GM13976 (cell line): ENCODE measurements around the gene GSAP.
"Not testable (repeated sequence)": the region's sequence is repeated elsewhere in the genome, so short reads cannot be mapped to it uniquely, and the experiment has no call there.

ENCODE experiments used
- DNase-seq: peaks from one replicate; pipeline ENCODE4 v3.0.0; 2012; ENCODE audit warnings: low spot score
- CTCF ChIP-seq: IDR thresholded peaks from 2 replicates; pipeline ENCODE4 v1.5.1; 2012; ENCODE audit warnings: borderline replicate concordance, mild to moderate bottlenecking; ENCODE audit not compliant: insufficient read depth; ENCODE audit errors: extremely low read depth, missing control alignments, control extremely low read depth
- in situ Hi-C: fragments of 300-500 bp; cut with MboI; formaldehyde crosslinking; loops from one replicate; pipeline ENCODE4 v1.12.0; 2022; ENCODE audit warnings: low sequenced_read_pairs, mixed read lengths, inconsistent platforms; ENCODE audit not compliant: unreplicated experiment

Gene GSAP

GRCh38 chr7:77459311-77459726 is 43.2 kb upstream of the GSAP start:
- no peak for DNase-seq
- no peak for TF ChIP-seq CTCF
- in situ Hi-C loops: no loop called here

- no peak for TF ChIP-seq CTCF
- DNase-seq: no peak
- in situ Hi-C loops: no loop called here
These were observed 42.6 kb upstream of the GSAP start for GRCh38 chr7:77458786-77459185.

- TF ChIP-seq CTCF: no peak
- in situ Hi-C loops: no loop called here
- no peak for DNase-seq
These were observed 41.6 kb upstream of the GSAP start for GRCh38 chr7:77457779-77458178.

GRCh38 chr7:77456696-77457095 is 40.5 kb upstream of the GSAP start:
- DNase-seq: no peak
- in situ Hi-C loops: no loop called here
- TF ChIP-seq CTCF: no peak

- in situ Hi-C loops: no loop called here
- no peak for DNase-seq
- TF ChIP-seq CTCF: no peak
These were observed 39.2 kb upstream of the GSAP start for GRCh38 chr7:77455321-77455720.

GRCh38 chr7:77454802-77455201 is 38.7 kb upstream of the GSAP start:
- DNase-seq: no peak
- no peak for TF ChIP-seq CTCF
- in situ Hi-C loops: no loop called here

- TF ChIP-seq CTCF: no peak
- in situ Hi-C loops: no loop called here
- DNase-seq: no peak
These were observed 37.4 kb upstream of the GSAP start for GRCh38 chr7:77453531-77453930.

- DNase-seq, in situ Hi-C loops: not testable (repeated sequence)
These were observed 35.8 kb upstream of the GSAP start for GRCh38 chr7:77451950-77452349.
